GM19240 (cell line): ENCODE data around the gene IRX3.

Experiments used
- DNase-seq: peaks from one replicate; pipeline ENCODE4 v3.0.0; 2011; ENCODE audit warnings: low spot score; ENCODE audit not compliant: insufficient read length

IRX3 gene

DNA sequence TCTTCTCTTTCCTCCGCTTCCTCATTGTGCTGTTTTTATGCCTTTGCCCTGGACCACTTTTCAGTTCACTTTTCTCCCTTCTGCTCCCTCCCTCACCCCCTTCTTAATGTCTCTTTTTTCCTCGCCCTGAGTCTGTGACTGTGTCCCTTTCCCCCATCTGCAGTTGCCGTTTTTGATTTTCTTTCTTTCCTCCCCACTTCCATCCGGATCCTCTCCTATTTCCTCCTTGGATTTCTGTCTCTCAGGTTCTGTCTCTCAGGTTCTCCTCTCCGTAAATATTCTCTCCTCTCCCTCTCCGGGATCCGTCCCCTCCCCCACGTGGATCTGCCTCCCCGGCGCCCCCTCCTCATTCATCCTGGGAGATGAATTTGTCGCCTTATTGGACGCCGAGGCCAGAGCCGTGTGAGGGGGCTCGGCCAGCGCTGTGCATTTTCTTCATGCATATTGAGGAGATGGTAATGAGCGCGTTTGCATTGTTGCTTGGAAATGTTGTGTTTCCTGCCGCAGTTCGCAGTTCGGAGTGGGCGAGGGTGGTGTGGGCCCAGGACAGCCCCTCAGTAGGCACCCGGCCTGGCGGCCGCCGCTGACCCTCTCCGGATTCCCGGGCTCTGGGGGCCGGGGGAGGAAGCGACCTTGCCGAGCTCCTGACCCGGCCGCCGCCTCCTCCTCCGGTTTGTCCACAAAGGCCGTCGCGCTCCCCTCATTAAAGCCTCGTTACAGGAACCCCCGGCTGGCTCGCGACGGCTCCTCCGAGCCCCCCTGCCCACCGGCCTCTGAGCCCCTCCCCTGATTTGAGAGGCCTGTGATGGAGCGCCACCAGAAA, 4.5 kb upstream of the IRX3 start:
- DNase-seq, result no peak

DNA sequence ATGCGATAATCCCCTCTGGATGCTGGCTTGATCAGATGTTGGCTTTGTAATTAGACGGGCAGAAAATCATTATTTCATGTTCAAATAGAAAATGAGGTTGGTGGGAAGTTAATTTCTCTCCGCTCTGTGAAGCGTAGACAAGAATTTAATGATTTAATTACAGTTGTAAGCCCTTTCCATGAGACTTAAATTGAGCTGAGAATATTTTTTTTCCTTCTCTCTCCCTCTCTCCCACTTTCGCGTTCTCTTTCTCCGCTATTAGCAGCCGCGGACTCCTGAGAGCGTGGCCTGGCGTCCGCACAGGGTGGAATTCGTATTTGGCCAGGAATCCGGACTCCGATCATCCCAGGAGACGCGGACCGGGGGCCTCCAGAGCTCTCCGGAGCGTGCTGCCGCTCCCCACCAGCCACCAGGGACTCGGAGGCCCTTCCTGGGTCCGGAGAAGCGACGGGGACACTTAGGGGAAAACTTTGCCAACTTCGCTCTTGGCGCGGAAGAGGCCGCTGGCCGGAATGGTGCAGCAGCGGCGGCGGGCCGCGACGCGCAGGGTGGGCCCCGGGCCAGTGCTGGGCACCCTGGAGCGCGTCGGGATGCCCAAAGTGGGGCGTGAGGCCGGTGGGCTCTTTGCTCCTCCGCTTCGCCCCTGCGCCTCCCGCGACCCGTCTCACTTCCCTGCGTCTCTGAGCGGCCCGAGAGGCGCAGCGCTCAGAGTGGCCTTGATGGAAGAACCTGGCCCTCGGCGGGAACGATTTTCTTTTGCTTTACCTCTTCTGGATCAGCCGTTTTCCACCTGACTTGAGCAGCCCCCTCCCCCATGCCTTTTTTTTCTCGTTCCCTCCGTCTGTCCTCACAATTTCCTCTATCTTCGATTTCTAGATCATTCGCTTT, 3.6 kb upstream of the IRX3 start:
- no peak for DNase-seq

- no peak for DNase-seq
These were observed 2.8 kb upstream of the IRX3 start for GRCh38 chr16:54289242-54289944.

DNA sequence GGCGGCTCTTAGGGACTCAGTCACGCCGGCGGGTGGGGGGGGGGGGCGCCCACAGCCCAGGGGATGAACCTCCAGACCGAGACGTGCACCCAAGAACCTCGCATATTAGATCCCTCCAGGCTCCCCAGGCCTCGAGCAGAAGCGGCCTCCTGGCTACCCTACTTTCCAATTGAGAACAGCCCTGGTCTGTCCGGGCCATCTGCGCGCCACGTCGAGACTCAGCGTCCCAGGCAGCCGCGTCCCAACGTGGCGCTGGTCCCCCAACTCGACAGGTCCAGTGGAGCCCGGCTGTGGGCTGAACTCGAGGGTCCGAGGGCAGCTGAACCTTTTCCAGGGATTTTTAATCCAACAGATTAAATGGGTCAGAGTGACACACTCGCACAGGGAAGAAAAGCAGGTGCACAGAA, 2.3 kb upstream of the IRX3 start:
- DNase-seq, result no peak

GRCh38 chr16:54288030-54288834, 1.6 kb upstream of the IRX3 start:
- DNase-seq, result no peak

DNA sequence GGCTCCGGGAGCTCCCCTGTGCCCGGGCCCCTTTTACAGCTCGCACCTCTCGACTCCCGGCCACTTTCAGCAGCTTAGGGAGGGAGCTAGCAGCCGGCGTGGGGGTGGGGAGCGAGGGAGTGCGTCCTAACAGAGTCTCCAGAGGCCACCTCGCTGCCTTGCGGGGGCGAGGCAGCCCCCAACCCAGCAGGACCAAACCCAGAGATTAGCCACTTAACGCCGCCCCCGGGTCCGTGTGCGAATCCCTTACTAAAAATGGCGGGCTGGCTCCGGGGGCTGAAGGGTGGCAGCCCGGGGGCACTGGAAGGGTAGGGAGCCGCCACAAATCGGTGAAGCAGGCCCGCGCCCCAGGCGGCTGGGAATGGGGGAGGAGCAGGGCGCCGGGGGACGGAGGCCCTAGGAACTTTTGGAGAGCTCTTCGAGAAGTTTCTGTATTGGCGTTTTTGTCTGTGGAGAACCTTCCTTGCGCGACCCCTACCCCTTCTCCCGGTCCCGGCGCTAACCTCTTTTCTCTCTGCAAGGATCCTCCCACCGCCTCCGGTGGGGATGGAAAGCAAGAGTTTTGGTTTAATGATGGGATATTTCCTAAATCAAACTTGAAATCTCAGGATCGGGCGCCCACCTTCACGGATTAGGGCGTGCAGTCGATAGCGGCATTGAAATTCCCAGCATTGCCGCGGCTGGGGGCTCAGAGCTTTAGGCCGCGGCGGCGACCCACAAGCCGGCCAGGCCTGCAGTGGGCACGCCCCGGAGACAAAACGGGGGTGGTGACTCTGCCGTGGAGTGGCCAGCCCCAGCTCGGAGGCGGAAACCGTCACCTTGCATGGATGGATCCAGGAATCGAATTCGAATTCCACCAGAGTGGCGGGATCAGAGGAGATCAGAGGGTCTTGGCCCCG, 793 bp upstream of the IRX3 start:
- no peak for DNase-seq

GRCh38 chr16:54286090-54286365, 559 bp downstream of the IRX3 start:
- no peak for DNase-seq

- no peak for DNase-seq
These were observed 1.0 kb downstream of the IRX3 start for GRCh38 chr16:54285414-54286089.

- DNase-seq, result no peak
These were observed 1.6 kb downstream of the IRX3 start for GRCh38 chr16:54284931-54285413.

DNA sequence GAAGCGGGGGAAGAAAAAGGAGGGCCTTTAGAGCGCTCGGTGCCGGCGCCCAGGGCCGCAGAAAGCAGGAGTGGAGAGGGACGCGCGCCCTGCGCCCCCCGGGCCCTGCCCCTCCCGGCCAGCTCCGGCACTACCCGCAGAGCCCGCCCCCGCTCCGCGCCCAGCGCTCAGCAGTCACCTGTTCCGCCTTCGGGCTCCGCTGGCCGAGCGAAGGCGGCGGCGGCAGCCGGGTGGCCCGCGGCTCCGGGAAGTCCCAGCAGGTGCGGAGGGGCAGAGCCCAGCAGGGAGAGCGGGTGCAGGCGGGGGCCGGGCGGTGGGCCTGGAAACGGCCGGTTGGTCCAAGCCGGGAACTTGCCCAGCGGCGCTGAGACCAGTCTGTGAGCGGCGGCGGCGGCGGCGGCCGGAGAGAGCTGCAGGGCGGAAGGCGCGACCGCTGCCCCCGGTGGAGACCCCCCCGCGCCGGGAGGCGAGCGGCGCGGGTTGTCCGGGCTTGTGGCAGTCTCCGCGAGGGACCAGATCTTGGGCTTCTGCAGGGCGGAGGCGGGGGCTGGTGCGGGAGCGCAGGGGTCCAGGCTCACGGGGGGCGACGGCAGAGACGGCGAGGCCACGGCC, 2.2 kb downstream of the IRX3 start:
- DNase-seq, result no peak

DNA sequence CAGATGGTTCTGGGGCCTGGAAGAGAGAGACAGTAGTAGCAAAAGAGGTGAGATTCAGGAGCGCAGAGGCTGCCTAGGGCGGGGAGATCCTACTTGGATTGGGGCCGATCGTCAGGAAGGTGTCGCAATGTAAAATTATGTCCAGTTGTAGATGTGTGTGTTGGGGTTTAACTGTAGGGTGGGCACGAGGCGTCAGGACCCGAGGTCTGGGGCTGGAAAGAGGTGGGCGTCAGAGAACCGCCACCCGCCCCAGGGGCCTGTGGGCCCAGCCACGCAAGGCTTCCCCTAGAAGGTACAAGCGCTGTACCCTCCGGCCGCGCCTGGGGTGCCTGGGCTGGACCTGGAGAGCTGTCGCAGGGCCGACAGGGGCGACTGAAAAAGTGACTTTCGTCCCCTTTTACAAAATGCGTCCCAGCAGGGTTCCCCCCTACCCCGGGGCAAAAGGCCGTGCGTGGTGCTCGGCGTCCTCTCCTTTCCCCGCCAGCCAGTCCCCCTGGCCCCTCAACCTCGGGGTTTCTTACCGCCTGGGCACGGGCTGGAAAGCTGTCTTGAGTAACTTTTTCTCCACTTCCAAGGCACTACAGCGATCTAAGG, 2.8 kb downstream of the IRX3 start:
- no peak for DNase-seq

DNA sequence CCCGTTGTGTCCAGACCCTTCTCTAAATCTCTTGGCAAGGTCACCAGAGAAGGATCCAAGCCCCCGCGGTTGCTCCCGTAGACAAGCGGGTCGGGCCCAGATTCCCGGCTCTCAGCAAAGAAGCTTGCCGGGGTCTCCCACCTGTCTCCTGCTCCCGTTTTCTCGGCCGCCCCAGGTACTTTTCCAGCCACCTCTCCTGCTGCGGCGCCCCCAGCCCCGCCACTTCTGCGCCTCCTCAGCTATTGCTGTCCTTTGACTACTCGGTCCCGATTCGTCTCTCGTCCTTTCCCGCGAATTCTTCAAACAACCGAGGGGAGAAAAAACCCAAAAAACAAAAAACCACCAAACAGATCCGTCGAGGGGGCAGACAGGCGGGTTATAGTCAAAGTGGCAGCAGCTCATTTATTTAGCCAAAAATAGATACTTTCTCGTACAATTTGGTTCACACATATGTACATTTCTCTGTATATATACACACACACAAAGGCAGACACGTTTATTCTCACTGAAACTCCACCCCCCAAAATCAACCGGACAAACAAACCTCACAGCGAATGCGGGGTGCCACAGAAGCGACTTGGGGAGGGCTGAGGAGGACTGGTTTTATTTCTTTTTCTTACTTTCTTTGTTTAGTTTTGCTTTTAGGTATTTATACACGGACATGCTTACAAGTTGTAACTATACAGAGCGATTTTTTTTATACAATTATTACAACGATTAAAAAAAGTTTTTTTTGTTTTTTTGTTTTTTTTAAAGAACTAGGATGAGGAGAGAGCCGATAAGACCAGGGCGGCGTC, 3.5 kb downstream of the IRX3 start:
- no peak for DNase-seq

DNA sequence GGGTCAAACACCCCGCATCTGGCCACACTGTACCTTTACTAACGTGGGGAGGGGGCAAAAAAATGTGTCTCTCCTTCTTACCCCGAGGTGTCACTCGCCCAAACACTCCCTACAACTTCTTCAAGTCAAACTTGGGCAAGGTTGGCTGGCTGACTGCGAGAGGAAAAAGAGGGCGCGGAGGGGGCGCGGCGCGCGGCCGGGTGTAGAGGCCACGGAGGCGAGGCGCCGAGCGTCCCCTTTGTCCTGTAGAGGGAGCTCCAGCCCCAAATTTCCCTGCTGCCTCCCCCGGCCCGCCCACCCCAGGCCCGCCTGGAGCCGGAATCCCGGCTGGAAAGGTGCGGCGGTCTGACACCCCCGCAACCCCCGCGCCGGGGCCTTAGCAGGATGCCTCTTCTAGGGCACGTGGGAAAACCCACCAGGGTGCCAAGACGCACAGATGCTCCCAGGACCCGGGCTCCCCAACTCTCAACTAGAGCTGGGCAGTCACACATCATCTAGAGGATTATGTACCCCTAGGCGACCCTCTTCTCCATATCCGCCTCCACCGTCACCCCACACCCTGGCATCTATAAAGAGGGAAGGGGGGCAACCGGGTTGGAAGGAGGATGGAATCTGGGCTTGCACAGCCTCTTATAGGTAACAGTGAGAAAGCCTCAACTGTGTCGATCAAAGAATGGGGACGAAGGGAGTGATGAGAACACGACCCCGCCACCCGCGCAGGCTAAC, 4.2 kb downstream of the IRX3 start:
- DNase-seq, result no peak

DNA sequence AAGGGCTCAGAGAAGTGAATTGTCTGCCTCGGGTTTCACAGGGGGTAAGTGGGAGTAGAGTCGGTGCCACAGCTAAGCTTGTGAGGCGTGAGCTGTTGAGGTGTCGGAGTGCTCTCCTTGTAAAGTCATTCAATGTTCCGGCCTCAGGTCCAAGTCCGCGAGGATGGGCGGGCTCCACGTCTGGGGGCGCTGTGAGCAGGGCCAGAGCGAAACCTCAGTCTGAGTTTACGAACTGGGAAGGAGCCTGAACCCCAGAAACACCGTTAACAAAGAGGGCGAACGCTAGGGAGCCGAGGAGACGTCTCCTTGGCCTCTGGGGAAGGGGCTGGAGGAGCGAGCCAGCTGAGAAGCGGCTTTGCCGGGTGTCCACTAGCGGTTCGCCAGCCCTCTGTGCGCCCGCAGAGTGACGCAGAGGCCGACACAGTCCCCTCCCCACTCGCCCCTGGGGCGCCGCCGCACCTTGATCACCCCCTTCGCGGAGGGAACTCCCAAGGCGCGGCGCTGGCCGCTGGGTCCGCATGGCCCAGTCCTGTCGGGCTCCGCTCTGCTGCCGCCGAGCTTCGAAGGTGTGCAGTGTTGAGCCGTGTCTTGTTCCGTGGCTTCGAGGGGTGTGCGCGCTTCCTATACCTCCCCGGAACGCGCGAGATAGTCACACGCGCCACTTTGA, 4.9 kb downstream of the IRX3 start:
- no peak for DNase-seq

DNA sequence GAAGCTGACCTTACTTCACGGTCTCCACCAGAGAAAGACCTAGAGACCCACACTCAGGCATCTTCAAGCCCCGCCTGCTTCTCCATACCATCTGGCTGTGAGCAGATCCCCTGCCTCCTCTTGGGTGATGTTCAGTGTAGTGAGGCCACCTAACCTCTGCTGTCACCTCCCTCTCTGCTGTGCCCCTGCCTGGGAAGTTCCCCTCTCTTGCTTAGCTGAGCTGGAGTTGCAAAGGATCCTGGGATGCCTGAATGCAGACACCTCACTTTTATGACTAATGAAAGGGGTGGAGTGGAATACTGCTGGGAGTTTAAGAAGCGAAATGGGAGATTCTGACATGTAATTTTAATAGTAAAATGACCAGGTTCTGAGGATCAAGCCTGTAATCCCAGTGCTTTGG, 5.8 kb downstream of the IRX3 start:
- no peak for DNase-seq

GRCh38 chr16:54277845-54278703, 8.5 kb downstream of the IRX3 start:
- DNase-seq, result no peak
